Natural killer cell (primary cell): ENCODE measurements around the gene RAB9A. TPM values are rescaled to one million over a fixed set of nuclear protein-coding genes. Genes with fewer than 3 reads are reported as not detected.
A peak's percentile ranks its signal among the peaks of the same experiment; 100 is the strongest.
"Not testable (repeated sequence)": the region's sequence is repeated elsewhere in the genome, so short reads cannot be mapped to it uniquely, and the experiment has no call there.

Experiments used
- ATAC-seq, 3 donors: fragments of 150-1000 bp in 2 of 3; fragments of 200-7000 bp in 1 of 3; cut with Tn5 transposase; 1 replicate in 1 of 3; 2 replicates in 2 of 3; pipeline ENCODE4 v1.10.0; 2021; ENCODE audit warnings: mild to moderate bottlenecking in 2 of 3, moderate library complexity in 2 of 3
- DNase-seq, 2 donors: peaks; one replicate each; pipeline versions ENCODE4 v3.0.0 to v3.0.0-alpha.2; 2013 to 2021; ENCODE audit warnings: mixed read lengths in 1 of 2
- H3K27ac ChIP-seq: one replicate; pipeline ENCODE4 v1.5.1; 2013; ENCODE audit warnings: mild to moderate bottlenecking, low read length
- H3K27me3 ChIP-seq: one replicate; pipeline ENCODE4 v1.6.1; 2013; ENCODE audit warnings: low read length; ENCODE audit not compliant: control insufficient read depth, insufficient read depth
- H3K36me3 ChIP-seq: one replicate; pipeline ENCODE4 v1.6.1; 2013; ENCODE audit warnings: low read length; ENCODE audit not compliant: control insufficient read depth, insufficient read depth
- H3K4me1 ChIP-seq: one replicate; pipeline ENCODE4 v1.6.1; 2013; ENCODE audit warnings: low read length; ENCODE audit not compliant: control insufficient read depth, insufficient read depth
- H3K4me3 ChIP-seq: one replicate; pipeline ENCODE4 v1.5.1; 2013; ENCODE audit warnings: low read length
- H3K9me3 ChIP-seq: one replicate; pipeline ENCODE4 v1.6.1; 2013; ENCODE audit warnings: low read length; ENCODE audit not compliant: control insufficient read depth, insufficient read depth
- H3K27ac Mint-ChIP-seq, 2 donors: one replicate each; pipeline ENCODE4 v1.8.0; 2022; ENCODE audit warnings: mild to moderate bottlenecking in 2 of 2, mixed read lengths in 2 of 2, moderate library complexity in 1 of 2
- H3K27me3 Mint-ChIP-seq, 2 donors: one replicate each; pipeline ENCODE4 v1.8.0; 2022; ENCODE audit warnings: low read depth in 2 of 2, mixed read lengths in 2 of 2
- H3K36me3 Mint-ChIP-seq: one replicate; pipeline ENCODE4 v1.8.0; 2022; ENCODE audit warnings: mixed read lengths
- H3K4me1 Mint-ChIP-seq, 2 donors: one replicate each; pipeline ENCODE4 v1.8.0; 2022; ENCODE audit warnings: mixed read lengths in 2 of 2
- H3K4me3 Mint-ChIP-seq: one replicate; pipeline ENCODE4 v1.8.0; 2022; ENCODE audit warnings: mild to moderate bottlenecking, moderate library complexity, mixed read lengths
- H3K9me3 Mint-ChIP-seq, 2 donors: one replicate each; pipeline ENCODE4 v1.8.0; 2022; ENCODE audit warnings: mixed read lengths in 2 of 2
- CTCF ChIP-seq: fragments of 200-600 bp; IDR thresholded peaks from one replicate; pipeline ENCODE4 v1.8.0; 2022; ENCODE audit warnings: antibody characterized with exemption
- WGBS: methylation state at CpG from one replicate; pipeline ENCODE4 v1.1.7; 2013; ENCODE audit warnings: missing lambda C conversion rate; ENCODE audit not compliant: insufficient coverage; 5-methylcytosine and 5-hydroxymethylcytosine counted together
- intact Hi-C: fragments of 100-400 bp; cut with micrococcal nuclease; formaldehyde crosslinking; loops from one replicate; pipeline ENCODE4 v1.14.2; 2022
- total RNA-seq, 4 donors: library from RNA; stranded (reverse); fragments of 120-200 nt in 1 of 4; gene quantifications; one replicate each; pipeline versions ENCODE4 v1.2.3 to v1.2.4, GENCODE V29; 2013 to 2022

RAB9A gene
- total RNA-seq, 3 donors from 2014 or later (not counting 1 experiment from before 2014, with no cell fraction given) = 27.0 to 36.9 (median 32.9) TPM

DNA sequence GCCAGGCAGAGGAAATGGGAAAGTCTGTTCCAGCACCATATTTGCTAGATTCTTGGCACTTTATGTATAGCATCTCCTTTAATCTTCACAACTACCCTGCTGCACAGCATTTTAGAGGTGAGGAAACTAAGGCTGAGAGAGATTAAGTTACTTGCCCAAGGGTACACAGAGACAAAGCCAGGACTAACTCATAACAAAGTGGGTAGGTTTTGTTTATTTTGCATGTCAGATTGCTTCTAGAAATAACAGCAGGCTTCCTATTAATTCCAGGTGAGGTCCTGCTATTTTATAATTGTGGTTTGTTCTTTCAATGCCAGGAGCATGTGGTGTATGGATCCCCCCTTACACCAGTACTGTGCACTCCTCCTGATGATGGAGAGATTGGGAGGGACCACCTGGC lies 21.0 kb upstream of the RAB9A start:
- Mint-ChIP-seq H3K27ac (no peak overlapping the region), H3K9me3 (no peaks in the 10 kb centered on the region), H3K4me3 (no peak overlapping the region), H3K4me1 (no peaks in the 10 kb centered on the region), H3K27me3 (no peaks in the 10 kb centered on the region), H3K36me3 (peaks cover 32% of the 10 kb centered on the region)
- ATAC-seq (no peak), DNase-seq (no peak)
- H3K9me3 ChIP-seq = no peaks in the 10 kb centered on the region
- H3K36me3 ChIP-seq = peaks cover 10% of the 10 kb centered on the region
- no peaks in the 10 kb centered on the region for H3K27me3 ChIP-seq
- no peak overlapping the region for H3K4me3 ChIP-seq
- intact Hi-C loops = no loop called here
- H3K4me1 ChIP-seq = peaks cover 7% of the 10 kb centered on the region
- H3K27ac ChIP-seq = no peak overlapping the region
- TF ChIP-seq CTCF = no peak

DNA sequence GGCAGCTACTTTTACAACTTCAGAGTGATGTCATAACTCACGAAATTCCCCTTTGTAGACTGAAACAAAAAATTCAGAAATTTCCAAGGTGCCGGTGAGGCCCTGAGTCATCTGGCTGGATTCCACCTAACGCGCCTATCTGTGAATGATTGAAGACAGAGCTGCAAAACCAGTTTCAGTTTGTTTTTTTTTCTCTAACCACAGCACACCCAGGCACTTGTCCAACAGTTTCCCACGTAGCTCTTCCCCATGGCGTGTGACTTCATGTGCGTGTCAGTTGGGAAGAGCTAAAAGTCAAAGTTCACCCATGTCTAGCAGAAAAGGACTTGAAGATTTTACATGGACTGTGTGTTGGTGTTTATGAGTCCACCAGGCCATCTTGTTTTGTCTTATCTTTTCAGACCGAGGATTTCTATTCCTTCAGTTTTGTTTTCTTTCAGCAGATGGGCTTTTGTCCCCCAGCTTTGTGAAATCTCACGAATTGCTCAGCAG lies 19.6 kb upstream of the RAB9A start:
- peak; percentile 88 to 94 (median 88) for ATAC-seq
- H3K27me3 ChIP-seq = no peaks in the 10 kb centered on the region
- intact Hi-C loops = no loop called here
- H3K4me1 ChIP-seq = peaks cover 7% of the 10 kb centered on the region
- Mint-ChIP-seq H3K27ac (peak overlapping the region; percentile 77 to 83), H3K4me3 (peak overlapping the region; percentile 31), H3K4me1 (no peaks in the 10 kb centered on the region), H3K9me3 (no peaks in the 10 kb centered on the region), H3K27me3 (no peaks in the 10 kb centered on the region), H3K36me3 (peaks cover 18% of the 10 kb centered on the region)
- H3K36me3 ChIP-seq = no peaks in the 10 kb centered on the region
- 14% methylated on average over 2 of the region's 9 CpGs for WGBS
- DNase-seq = peak; percentile 25 to 83
- no peak for TF ChIP-seq CTCF
- H3K27ac ChIP-seq = peak overlapping the region; percentile 57
- no peaks in the 10 kb centered on the region for H3K9me3 ChIP-seq
- H3K4me3 ChIP-seq = no peak overlapping the region

- intact Hi-C loops = not testable (repeated sequence)
Measured at GRCh38 chrX:13669755-13670154, 19.2 kb upstream of the RAB9A start.

DNA sequence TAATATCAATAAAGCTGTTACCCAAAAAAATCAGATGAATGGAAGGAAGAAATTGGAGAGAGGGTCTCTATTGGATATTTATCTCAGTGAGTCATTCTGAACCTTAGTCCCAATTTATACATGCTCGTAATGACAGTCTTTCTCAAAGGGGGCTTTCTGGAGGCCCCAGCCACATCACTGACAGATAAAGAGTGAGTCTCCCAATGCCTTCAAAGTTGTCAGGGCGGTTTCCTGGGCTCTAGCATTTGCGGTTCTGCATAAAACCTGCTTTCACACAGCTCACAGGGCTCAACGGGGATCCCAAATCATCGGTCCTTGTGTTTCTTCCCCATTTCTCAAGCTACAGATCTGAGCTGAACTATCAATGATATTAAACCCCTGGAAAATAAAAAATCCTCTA lies 18.7 kb upstream of the RAB9A start:
- Histone ChIP-seq H3K27ac (no peak overlapping the region), H3K4me3 (no peak overlapping the region), H3K27me3 (no peaks in the 10 kb centered on the region), H3K36me3 (no peaks in the 10 kb centered on the region), H3K4me1 (peaks cover 7% of the 10 kb centered on the region), H3K9me3 (no peaks in the 10 kb centered on the region)
- H3K27ac Mint-ChIP-seq = peak overlapping the region in 1 of 2 donors; percentile 45
- DNase-seq (peak in 1 of 2 donors; percentile 29), ATAC-seq (no peak)
- no peaks in the 10 kb centered on the region for H3K27me3 Mint-ChIP-seq
- H3K36me3 Mint-ChIP-seq = peaks cover 9% of the 10 kb centered on the region
- WGBS = 84% methylated on average over 5 of the region's 5 CpGs
- intact Hi-C loops = no loop called here
- H3K4me1 Mint-ChIP-seq = no peaks in the 10 kb centered on the region
- H3K9me3 Mint-ChIP-seq = no peaks in the 10 kb centered on the region
- TF ChIP-seq CTCF = no peak
- H3K4me3 Mint-ChIP-seq = no peak overlapping the region

More at GRCh38 chrX:13669755-13670154, 19.2 kb upstream of the RAB9A start:
- not testable (repeated sequence) for H3K27me3 ChIP-seq, H3K4me1 ChIP-seq, H3K27me3 Mint-ChIP-seq, H3K9me3 Mint-ChIP-seq, H3K9me3 ChIP-seq, H3K4me1 Mint-ChIP-seq, ATAC-seq, H3K4me3 ChIP-seq, DNase-seq, H3K4me3 Mint-ChIP-seq, H3K36me3 ChIP-seq
- Mint-ChIP-seq H3K36me3 (peaks cover 13% of the 10 kb centered on the region), H3K27ac (peak overlapping the region; percentile 77 to 83)
- WGBS = 91% methylated on average over 5 of the region's 8 CpGs
- H3K27ac ChIP-seq = peak overlapping the region; percentile 57
